GM21515 (cell line): ENCODE measurements around the gene CRABP2.

Experiments used
- ATAC-seq: cut with Tn5 transposase; IDR thresholded peaks from one replicate; pipeline ENCODE4 v1.9.1; 2021; ENCODE audit not compliant: unreplicated experiment

Gene CRABP2

GRCh38 chr1:156709757-156710489, 4.5 kb upstream of the CRABP2 start:
- no peak for ATAC-seq

GRCh38 chr1:156709031-156709430, 3.6 kb upstream of the CRABP2 start:
- no peak for ATAC-seq

GRCh38 chr1:156708218-156708661, 2.9 kb upstream of the CRABP2 start:
- no peak for ATAC-seq

GRCh38 chr1:156707417-156708217, 2.2 kb upstream of the CRABP2 start:
- ATAC-seq = no peak

- ATAC-seq = no peak
Measured at GRCh38 chr1:156706657-156707416, 1.5 kb upstream of the CRABP2 start.

GRCh38 chr1:156705918-156706656, 704 bp upstream of the CRABP2 start:
- no peak for ATAC-seq

GRCh38 chr1:156704930-156705320, 458 bp downstream of the CRABP2 start:
- ATAC-seq = no peak

- no peak for ATAC-seq
Measured at GRCh38 chr1:156704166-156704711, 1.1 kb downstream of the CRABP2 start.

GRCh38 chr1:156703741-156704140, 1.6 kb downstream of the CRABP2 start:
- no peak for ATAC-seq

GRCh38 chr1:156703336-156703735, 2.0 kb downstream of the CRABP2 start:
- ATAC-seq = no peak

- no peak for ATAC-seq
Measured at GRCh38 chr1:156700736-156701531, 4.4 kb downstream of the CRABP2 start.

- no peak for ATAC-seq
Measured at GRCh38 chr1:156698995-156699394, 6.4 kb downstream of the CRABP2 start.

GRCh38 chr1:156697481-156697880, 7.9 kb downstream of the CRABP2 start:
- no peak for ATAC-seq

GRCh38 chr1:156696755-156697154, 8.6 kb downstream of the CRABP2 start:
- ATAC-seq = no peak

GRCh38 chr1:156694690-156694962, 10.8 kb downstream of the CRABP2 start:
- no peak for ATAC-seq

GRCh38 chr1:156693848-156694689, 11.3 kb downstream of the CRABP2 start:
- no peak for ATAC-seq

GRCh38 chr1:156692925-156693847, 12.2 kb downstream of the CRABP2 start:
- ATAC-seq = no peak

GRCh38 chr1:156692441-156692924, 12.9 kb downstream of the CRABP2 start:
- ATAC-seq = no peak
